Panc1 (cell line): ENCODE data around the gene IKBIP. TPM values are rescaled to one million over a fixed set of nuclear protein-coding genes. Genes with fewer than 3 reads are reported as not detected.

Source experiments
- ATAC-seq: fragments of 200-7000 bp; cut with Tn5 transposase; 2 replicates; pipeline ENCODE4 v1.9.1; 2020; ENCODE audit warnings: mild to moderate bottlenecking, moderate library complexity
- BruUV-seq: library from RNA; stranded (reverse); fragments of 400-500 nt; replicated peaks from 2 replicates; lab custom pipeline; 2021; lab: Mats Ljungman, UMichigan
- CTCF ChIA-PET: fragments of 300-600 bp; sonication (Branson Sonifier 250); formaldehyde crosslinking; loops from one replicate; lab custom pipeline; 2022; ENCODE audit warnings: antibody characterized with exemption; lab: Charles Lee
- POLR2A ChIA-PET: fragments of 300-600 bp; sonication (Branson Sonifier 250); formaldehyde crosslinking; loops from one replicate; lab custom pipeline; 2022; ENCODE audit warnings: antibody characterized with exemption; lab: Charles Lee
- DNase-seq: peaks from one replicate; pipeline ENCODE4 v3.0.0-alpha.2; 2010; ENCODE audit warnings: low read depth, low spot score
- H3K27ac ChIP-seq: 2 replicates; pipeline ENCODE4 v1.5.1; 2011; ENCODE audit warnings: mild to moderate bottlenecking, low read length, inconsistent platforms
- H3K27me3 ChIP-seq: fragments of 200-500 bp; sonication (Bioruptor generic); 2 replicates; pipeline ENCODE4 v1.6.0; 2014; ENCODE audit warnings: low read length, inconsistent platforms; ENCODE audit not compliant: control insufficient read depth, insufficient read depth
- H3K36me3 ChIP-seq: fragments of 200-500 bp; sonication (Bioruptor generic); 2 replicates; pipeline ENCODE4 v1.5.1; 2014; ENCODE audit warnings: inconsistent platforms, mild to moderate bottlenecking, low read length, moderate library complexity; ENCODE audit not compliant: control insufficient read depth, insufficient read depth
- H3K4me1 ChIP-seq: 2 replicates; pipeline ENCODE4 v1.5.1; 2011; ENCODE audit warnings: inconsistent platforms, mild to moderate bottlenecking, low read length, moderate library complexity; ENCODE audit not compliant: control insufficient read depth, insufficient read depth
- H3K4me3 ChIP-seq, 2 experiments: 2 replicates each; pipeline ENCODE4 v1.5.1; 2011 to 2012; ENCODE audit warnings: low read depth in 2 of 2, low read length in 2 of 2, mild to moderate bottlenecking in 2 of 2, inconsistent platforms in 1 of 2, moderate library complexity in 1 of 2
- H3K9me3 ChIP-seq: fragments of 200-500 bp; sonication (Bioruptor generic); 2 replicates; pipeline ENCODE4 v1.5.1; 2014; ENCODE audit warnings: low read depth, mild to moderate bottlenecking, inconsistent platforms, low read length, moderate library complexity; ENCODE audit not compliant: control insufficient read depth, insufficient read depth
- CTCF ChIP-seq: fragments of 450-650 bp; IDR thresholded peaks from 2 replicates; pipeline ENCODE4 v1.5.1; 2017; ENCODE audit warnings: mild to moderate bottlenecking
- POLR2AphosphoS5 ChIP-seq: IDR thresholded peaks from 2 replicates; pipeline ENCODE4 v1.6.1; 2012; ENCODE audit warnings: mild to moderate bottlenecking, low read depth, low read length, moderate library complexity
- REST ChIP-seq, 2 experiments: IDR thresholded peaks; 2 replicates each; pipeline ENCODE4 v1.6.1; 2011 to 2012; ENCODE audit warnings: low read depth in 2 of 2, control low read depth in 1 of 2, low read length in 1 of 2, mild to moderate bottlenecking in 1 of 2, moderate library complexity in 1 of 2; ENCODE audit not compliant: insufficient read depth in 1 of 2
- SIN3A ChIP-seq: IDR thresholded peaks from 2 replicates; pipeline ENCODE4 v1.6.1; 2012; ENCODE audit warnings: low read depth, mild to moderate bottlenecking, low read length, moderate library complexity, borderline replicate concordance; ENCODE audit not compliant: insufficient read depth
- TCF7L2 ChIP-seq: IDR thresholded peaks from 2 replicates; pipeline ENCODE4 v1.6.1; 2011; ENCODE audit warnings: mild to moderate bottlenecking, low read depth, low read length, inconsistent platforms
- in situ Hi-C: cut with HindIII; loops from 2 replicates; pipeline ENCODE4 v1.10.0; 2016; ENCODE audit warnings: low sequenced_read_pairs, low pct_unique_long_range_greater_than_20kb
- intact Hi-C: fragments of 100-400 bp; cut with micrococcal nuclease; formaldehyde crosslinking; loops from one replicate; pipeline ENCODE4 v1.10.0; 2022; ENCODE audit not compliant: unreplicated experiment
- total RNA-seq: library from RNA; stranded (reverse); gene quantifications from one replicate; pipeline ENCODE4 v1.2.1, GENCODE V29; 2021; ENCODE audit not compliant: unreplicated experiment

IKBIP gene
- total RNA-seq, 1 experiment from 2014 or later, result 33.7 TPM

- Histone ChIP-seq H3K36me3 (no peaks in the 10 kb centered on the region), H3K27me3 (no peaks in the 10 kb centered on the region; the same call in 1 of the 2 replicates), H3K4me3 (no peak overlapping the region), H3K27ac (no peak overlapping the region), H3K9me3 (no peaks in the 10 kb centered on the region), H3K4me1 (peaks cover 6% of the 10 kb centered on the region; the same call in 1 of the 2 replicates)
- in situ Hi-C loops (no loop called here), intact Hi-C loops (no loop called here)
- no peak for DNase-seq
- ChIA-PET CTCF (no interaction called here), POLR2A (no interaction called here)
- TF ChIP-seq SIN3A (no peak), REST (IDR thresholded peaks at IDR 0.05; ENCODE audit: insufficient read depth in 1 of 2, low read depth in 2 of 2, low read length in 1 of 2) (no peak), CTCF (no peak), TCF7L2 (no peak), POLR2AphosphoS5 (no peak)
- no TSS peak for BruUV-seq
- no peak for ATAC-seq
These were observed 62.5 kb downstream of the IKBIP start for GRCh38 chr12:98582093-98582492.

GRCh38 chr12:98581101-98581500 is 63.5 kb downstream of the IKBIP start:
- no TSS peak for BruUV-seq
- ChIA-PET POLR2A (no interaction called here), CTCF (interaction anchor here (0.8 kb wide), 1 partner anchor 9 kb away, joined by 4 read pairs; no protein-coding TSS in a partner anchor)
- no peak overlapping the region for H3K4me3 ChIP-seq
- H3K4me1 ChIP-seq, result peaks cover 6% of the 10 kb centered on the region; the same call in 1 of the 2 replicates
- TF ChIP-seq CTCF (no peak), SIN3A (no peak), TCF7L2 (no peak), POLR2AphosphoS5 (no peak), REST (IDR thresholded peaks at IDR 0.05; ENCODE audit: insufficient read depth in 1 of 2, low read depth in 2 of 2, low read length in 1 of 2) (no peak)
- DNase-seq (no peak), ATAC-seq (no peak)
- in situ Hi-C loops (no loop called here), intact Hi-C loops (no loop called here)
- H3K27ac ChIP-seq, result no peak overlapping the region
- H3K36me3 ChIP-seq, result no peaks in the 10 kb centered on the region
- H3K9me3 ChIP-seq, result no peaks in the 10 kb centered on the region
- no peaks in the 10 kb centered on the region; the same call in 1 of the 2 replicates for H3K27me3 ChIP-seq
